GM23338 (cell line): ENCODE measurements around the gene PTS.

Experiments
- CREB1 ChIP-seq: fragments of 250-450 bp; sonication (Bioruptor Pico); IDR thresholded peaks from 2 replicates; pipeline ENCODE4 v1.5.0; 2020; ENCODE audit warnings: low read depth, mild to moderate bottlenecking, moderate library complexity
- EZH2 ChIP-seq: fragments of 200-600 bp; sonication (generic); IDR thresholded peaks from one replicate; pipeline ENCODE4 v1.8.0; 2017; ENCODE audit warnings: antibody characterized with exemption, mild to moderate bottlenecking, low read depth; ENCODE audit not compliant: unreplicated experiment
- EZH2phosphoT487 ChIP-seq: fragments of 200-600 bp; sonication (generic); IDR thresholded peaks from one replicate; pipeline ENCODE4 v1.8.1; 2018; ENCODE audit warnings: antibody characterized with exemption; ENCODE audit not compliant: unreplicated experiment
- JUNB ChIP-seq: IDR thresholded peaks from one replicate; pipeline ENCODE4 v1.6.1; 2016; ENCODE audit warnings: antibody characterized with exemption; ENCODE audit not compliant: unreplicated experiment
- POLR2AphosphoS5 ChIP-seq: IDR thresholded peaks from 2 replicates; pipeline ENCODE4 v1.6.1; 2016; ENCODE audit warnings: antibody characterized with exemption, low read depth
- STAT1 ChIP-seq: IDR thresholded peaks from one replicate; pipeline ENCODE4 v1.6.1; 2016; ENCODE audit warnings: antibody characterized with exemption; ENCODE audit not compliant: unreplicated experiment
- ZNF331 ChIP-seq: fragments of 250-450 bp; sonication (Bioruptor Pico); IDR thresholded peaks from 2 replicates; pipeline ENCODE4 v1.5.0; 2020; ENCODE audit warnings: low read depth, mild to moderate bottlenecking, moderate library complexity
- TF ChIP-seq, protein P1 (sequence below), 2 experiments: fragments of 200-600 bp in 1 of 2; sonication (generic) in 1 of 2; conservative IDR thresholded peaks; 2 replicates each; pipeline versions ENCODE4 v1.5.1 to v1.6.1; 2016 to 2017; ENCODE audit warnings: antibody characterized with exemption in 2 of 2, low read depth in 2 of 2, mild to moderate bottlenecking in 2 of 2, moderate library complexity in 1 of 2
- TF ChIP-seq, protein P2 (sequence below): IDR thresholded peaks from one replicate; pipeline ENCODE4 v1.6.1; 2018; ENCODE audit warnings: antibody characterized with exemption; ENCODE audit not compliant: unreplicated experiment
- TF ChIP-seq, protein P3 (sequence below): IDR thresholded peaks from 2 replicates; pipeline ENCODE4 v1.6.1; 2016; ENCODE audit warnings: antibody characterized with exemption

DNA sequence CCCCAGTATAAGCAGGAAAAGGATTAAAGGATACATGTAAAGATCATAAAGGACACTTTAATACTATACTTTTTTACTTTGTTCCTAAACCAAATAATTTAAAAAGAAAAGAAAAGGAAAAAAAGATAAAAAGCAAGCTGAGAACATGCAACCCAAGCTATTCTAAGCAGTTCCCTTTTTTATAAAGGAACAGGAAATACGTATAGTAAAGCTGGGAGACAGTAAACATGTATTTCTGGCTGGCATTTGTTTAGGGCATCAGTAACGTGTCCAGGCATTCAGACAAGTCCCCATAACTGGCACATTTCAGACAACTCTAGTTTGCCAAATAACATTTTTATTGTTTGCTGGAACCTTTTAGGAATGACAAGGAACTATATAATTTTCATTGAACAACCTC, 26.0 kb upstream of the PTS start:
- no peak for TF ChIP-seq EZH2phosphoT487
- TF ChIP-seq POLR2AphosphoS5: no peak
- TF ChIP-seq ZNF331: no peak
- TF ChIP-seq, protein P1, sequence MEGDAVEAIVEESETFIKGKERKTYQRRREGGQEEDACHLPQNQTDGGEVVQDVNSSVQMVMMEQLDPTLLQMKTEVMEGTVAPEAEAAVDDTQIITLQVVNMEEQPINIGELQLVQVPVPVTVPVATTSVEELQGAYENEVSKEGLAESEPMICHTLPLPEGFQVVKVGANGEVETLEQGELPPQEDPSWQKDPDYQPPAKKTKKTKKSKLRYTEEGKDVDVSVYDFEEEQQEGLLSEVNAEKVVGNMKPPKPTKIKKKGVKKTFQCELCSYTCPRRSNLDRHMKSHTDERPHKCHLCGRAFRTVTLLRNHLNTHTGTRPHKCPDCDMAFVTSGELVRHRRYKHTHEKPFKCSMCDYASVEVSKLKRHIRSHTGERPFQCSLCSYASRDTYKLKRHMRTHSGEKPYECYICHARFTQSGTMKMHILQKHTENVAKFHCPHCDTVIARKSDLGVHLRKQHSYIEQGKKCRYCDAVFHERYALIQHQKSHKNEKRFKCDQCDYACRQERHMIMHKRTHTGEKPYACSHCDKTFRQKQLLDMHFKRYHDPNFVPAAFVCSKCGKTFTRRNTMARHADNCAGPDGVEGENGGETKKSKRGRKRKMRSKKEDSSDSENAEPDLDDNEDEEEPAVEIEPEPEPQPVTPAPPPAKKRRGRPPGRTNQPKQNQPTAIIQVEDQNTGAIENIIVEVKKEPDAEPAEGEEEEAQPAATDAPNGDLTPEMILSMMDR (conservative IDR thresholded peaks at IDR 0.05; ENCODE audit: low read depth in 2 of 2): no peak
- no peak for TF ChIP-seq JUNB
- TF ChIP-seq CREB1 (CRISPR knock-in tag): no peak
- TF ChIP-seq, protein P2, sequence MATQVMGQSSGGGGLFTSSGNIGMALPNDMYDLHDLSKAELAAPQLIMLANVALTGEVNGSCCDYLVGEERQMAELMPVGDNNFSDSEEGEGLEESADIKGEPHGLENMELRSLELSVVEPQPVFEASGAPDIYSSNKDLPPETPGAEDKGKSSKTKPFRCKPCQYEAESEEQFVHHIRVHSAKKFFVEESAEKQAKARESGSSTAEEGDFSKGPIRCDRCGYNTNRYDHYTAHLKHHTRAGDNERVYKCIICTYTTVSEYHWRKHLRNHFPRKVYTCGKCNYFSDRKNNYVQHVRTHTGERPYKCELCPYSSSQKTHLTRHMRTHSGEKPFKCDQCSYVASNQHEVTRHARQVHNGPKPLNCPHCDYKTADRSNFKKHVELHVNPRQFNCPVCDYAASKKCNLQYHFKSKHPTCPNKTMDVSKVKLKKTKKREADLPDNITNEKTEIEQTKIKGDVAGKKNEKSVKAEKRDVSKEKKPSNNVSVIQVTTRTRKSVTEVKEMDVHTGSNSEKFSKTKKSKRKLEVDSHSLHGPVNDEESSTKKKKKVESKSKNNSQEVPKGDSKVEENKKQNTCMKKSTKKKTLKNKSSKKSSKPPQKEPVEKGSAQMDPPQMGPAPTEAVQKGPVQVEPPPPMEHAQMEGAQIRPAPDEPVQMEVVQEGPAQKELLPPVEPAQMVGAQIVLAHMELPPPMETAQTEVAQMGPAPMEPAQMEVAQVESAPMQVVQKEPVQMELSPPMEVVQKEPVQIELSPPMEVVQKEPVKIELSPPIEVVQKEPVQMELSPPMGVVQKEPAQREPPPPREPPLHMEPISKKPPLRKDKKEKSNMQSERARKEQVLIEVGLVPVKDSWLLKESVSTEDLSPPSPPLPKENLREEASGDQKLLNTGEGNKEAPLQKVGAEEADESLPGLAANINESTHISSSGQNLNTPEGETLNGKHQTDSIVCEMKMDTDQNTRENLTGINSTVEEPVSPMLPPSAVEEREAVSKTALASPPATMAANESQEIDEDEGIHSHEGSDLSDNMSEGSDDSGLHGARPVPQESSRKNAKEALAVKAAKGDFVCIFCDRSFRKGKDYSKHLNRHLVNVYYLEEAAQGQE: no peak
- no peak for TF ChIP-seq STAT1
- TF ChIP-seq EZH2: no peak
- TF ChIP-seq, protein P3, sequence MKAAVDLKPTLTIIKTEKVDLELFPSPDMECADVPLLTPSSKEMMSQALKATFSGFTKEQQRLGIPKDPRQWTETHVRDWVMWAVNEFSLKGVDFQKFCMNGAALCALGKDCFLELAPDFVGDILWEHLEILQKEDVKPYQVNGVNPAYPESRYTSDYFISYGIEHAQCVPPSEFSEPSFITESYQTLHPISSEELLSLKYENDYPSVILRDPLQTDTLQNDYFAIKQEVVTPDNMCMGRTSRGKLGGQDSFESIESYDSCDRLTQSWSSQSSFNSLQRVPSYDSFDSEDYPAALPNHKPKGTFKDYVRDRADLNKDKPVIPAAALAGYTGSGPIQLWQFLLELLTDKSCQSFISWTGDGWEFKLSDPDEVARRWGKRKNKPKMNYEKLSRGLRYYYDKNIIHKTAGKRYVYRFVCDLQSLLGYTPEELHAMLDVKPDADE: no peak
